AG04450 (cell line): ENCODE data around the gene ELFN1. TPM values are rescaled to one million over a fixed set of nuclear protein-coding genes. Genes with fewer than 3 reads are reported as not detected.

Experiments
- CTCF ChIA-PET: fragments of 300-600, 350-600 bp; formaldehyde crosslinking; extraction: SDS; loops from one replicate; lab custom pipeline; 2022; ENCODE audit warnings: antibody characterized with exemption, inconsistent platforms; lab: Charles Lee
- POLR2A ChIA-PET: fragments of 350-600 bp; formaldehyde crosslinking; extraction: SDS; loops from one replicate; lab custom pipeline; 2021; ENCODE audit warnings: antibody characterized with exemption, inconsistent platforms; lab: Yijun Ruan, JAX
- DNase-seq: peaks from one replicate; pipeline ENCODE4 v3.0.0-alpha.2; 2011; ENCODE audit warnings: low read depth, low spot score
- H3K27ac ChIP-seq: one replicate; pipeline ENCODE4 v1.5.1; 2012; ENCODE audit warnings: low read depth, low read length, control low read depth
- H3K27me3 ChIP-seq: one replicate; pipeline ENCODE4 v1.6.0; 2012; ENCODE audit warnings: low read length; ENCODE audit not compliant: control insufficient read depth, insufficient read depth
- H3K4me3 ChIP-seq: 2 replicates; pipeline ENCODE4 v1.5.1; 2011; ENCODE audit warnings: mild to moderate bottlenecking, low read depth, low read length, control low read depth
- H3K9me3 ChIP-seq: 2 replicates; pipeline ENCODE4 v1.5.1; 2012; ENCODE audit warnings: low read length; ENCODE audit not compliant: control insufficient read depth, insufficient read depth
- polyA plus RNA-seq: library from polyadenylated mRNA; depleted of rRNA; stranded (reverse); fragments of >200 nt; gene quantifications from 2 replicates; pipeline ENCODE4 v1.2.3, GENCODE V29; 2011
- TF ChIP-seq, protein P1 (sequence below): IDR thresholded peaks from 2 replicates; pipeline ENCODE4 v1.5.1; 2011; ENCODE audit warnings: low read depth, low read length, control low read depth, inconsistent platforms

Gene ELFN1
- polyA plus RNA-seq, 1 experiment, result 0.10 TPM

DNA sequence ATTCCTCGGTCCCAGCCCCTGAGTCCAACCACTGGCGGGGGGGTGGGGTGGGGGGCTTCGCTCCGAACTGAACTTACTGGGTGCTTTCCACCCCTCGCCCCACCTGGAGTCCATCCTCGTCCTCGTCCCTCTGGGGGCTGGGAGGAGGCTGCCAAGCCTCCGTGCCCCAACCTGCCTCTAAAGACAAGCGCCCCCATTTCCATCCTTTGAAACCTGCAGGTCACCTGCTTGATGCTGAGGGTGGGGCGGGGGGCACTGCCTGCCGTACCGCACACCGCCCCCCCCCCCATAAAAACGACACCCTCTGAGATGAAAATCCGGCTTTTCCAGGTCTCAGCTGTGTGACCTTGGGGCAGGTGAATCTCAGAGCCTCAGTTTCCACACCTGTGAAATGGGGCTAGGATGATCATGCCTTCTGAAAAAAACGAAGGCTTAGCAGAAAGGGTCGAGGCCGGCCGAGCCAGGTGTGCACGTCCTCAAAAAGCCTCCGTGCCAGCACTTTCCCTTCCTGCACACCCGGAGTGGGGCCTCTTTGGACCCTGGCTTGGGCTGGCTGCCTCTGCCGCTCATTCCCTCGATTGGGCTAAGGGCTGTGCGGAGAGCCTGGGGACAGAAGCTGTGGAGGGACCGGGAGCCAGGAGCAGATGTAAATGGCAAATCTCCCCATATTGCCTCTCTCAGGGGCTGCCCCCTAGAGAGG lies 967 bp downstream of the ELFN1 start:
- Histone ChIP-seq H3K27ac (no peak overlapping the region), H3K27me3 (peaks cover 60% of the 10 kb centered on the region), H3K9me3 (no peaks in the 10 kb centered on the region; the same call in 1 of the 2 replicates), H3K4me3 (no peak overlapping the region; the same call in 1 of the 2 replicates)
- ChIA-PET CTCF (no interaction called here), POLR2A (no interaction called here)
- TF ChIP-seq, protein P1, sequence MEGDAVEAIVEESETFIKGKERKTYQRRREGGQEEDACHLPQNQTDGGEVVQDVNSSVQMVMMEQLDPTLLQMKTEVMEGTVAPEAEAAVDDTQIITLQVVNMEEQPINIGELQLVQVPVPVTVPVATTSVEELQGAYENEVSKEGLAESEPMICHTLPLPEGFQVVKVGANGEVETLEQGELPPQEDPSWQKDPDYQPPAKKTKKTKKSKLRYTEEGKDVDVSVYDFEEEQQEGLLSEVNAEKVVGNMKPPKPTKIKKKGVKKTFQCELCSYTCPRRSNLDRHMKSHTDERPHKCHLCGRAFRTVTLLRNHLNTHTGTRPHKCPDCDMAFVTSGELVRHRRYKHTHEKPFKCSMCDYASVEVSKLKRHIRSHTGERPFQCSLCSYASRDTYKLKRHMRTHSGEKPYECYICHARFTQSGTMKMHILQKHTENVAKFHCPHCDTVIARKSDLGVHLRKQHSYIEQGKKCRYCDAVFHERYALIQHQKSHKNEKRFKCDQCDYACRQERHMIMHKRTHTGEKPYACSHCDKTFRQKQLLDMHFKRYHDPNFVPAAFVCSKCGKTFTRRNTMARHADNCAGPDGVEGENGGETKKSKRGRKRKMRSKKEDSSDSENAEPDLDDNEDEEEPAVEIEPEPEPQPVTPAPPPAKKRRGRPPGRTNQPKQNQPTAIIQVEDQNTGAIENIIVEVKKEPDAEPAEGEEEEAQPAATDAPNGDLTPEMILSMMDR, result no peak
- no peak for DNase-seq

DNA sequence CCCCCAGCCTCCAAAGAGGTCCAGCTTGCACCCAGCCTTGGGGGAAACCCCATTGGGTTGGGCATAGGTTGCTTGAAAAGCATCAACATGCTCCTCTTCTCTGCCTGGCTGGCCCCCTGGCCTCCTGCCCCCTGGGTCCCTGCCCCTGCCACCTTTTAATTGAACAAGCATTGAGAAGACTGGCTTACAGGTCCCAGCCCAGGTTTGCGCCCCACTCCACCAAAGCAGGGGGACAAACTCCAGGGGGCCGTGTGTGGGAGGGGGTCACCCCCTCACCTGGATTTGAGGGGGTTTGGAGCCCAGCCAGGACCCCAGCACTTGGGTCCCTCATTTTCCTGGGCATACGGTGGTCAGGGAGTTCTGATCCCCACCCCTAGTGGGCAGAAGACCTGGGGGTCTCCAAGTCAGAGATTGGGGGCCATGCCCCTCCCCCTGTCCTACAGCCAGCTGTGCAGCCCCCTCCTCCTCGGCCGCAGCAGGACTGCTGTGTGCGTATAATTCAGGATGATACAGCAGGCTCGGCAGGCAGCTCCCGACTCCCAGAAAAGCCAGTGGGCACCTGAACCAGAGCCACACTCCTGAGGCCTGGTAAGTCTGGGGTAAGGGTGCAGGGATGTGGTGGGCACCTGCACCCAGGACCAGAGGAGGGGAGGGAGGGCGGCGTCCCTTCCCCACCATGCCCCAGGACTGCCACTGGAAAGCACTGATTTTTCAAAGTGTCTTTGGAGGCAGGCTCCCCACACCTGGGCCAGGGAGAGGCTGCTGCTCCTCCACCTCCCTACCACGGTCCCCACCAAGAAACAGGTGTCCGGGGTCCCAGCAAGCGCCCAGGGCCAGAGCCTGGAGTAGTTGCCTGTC lies 1.7 kb downstream of the ELFN1 start:
- POLR2A ChIA-PET, result no interaction called here
- no peak for DNase-seq
- Histone ChIP-seq H3K9me3 (no peaks in the 10 kb centered on the region; the same call in 1 of the 2 replicates), H3K27ac (no peak overlapping the region), H3K4me3 (no peak overlapping the region), H3K27me3 (peaks cover 57% of the 10 kb centered on the region)
- TF ChIP-seq, protein P1, result no peak
- CTCF ChIA-PET, result no interaction called here

DNA sequence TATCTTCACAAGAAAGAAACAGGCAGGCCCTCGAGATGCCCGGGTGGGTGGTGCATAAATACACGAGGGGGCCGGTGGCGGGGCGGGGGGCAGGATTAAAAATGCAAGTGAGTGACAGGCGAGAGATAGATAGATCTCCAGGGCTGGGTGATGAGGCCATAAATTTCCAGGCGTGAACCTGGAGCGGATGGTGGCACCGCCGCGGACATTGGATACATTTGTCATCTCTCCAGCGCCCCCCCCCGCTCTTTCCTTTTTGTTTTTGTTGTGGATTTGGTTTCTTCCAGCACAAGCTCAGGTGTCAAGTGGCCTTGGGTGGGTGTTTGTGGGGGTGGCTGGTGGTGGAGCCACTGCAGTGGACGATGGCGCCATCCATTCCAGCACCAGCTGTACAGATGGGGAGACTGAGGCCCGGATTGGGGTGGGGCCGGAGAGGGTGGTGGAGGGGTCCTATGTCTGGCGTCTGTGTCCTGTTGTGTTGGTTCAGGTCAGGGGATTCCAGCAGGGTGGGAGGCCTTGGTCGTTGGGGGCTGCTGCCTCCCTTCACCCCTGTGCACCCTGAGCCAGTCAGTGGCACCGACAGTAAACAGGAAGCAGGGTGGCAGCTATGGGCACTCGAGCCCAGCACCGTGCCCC lies 2.9 kb downstream of the ELFN1 start:
- TF ChIP-seq, protein P1, result no peak
- no peaks in the 10 kb centered on the region for H3K9me3 ChIP-seq
- peaks cover 54% of the 10 kb centered on the region for H3K27me3 ChIP-seq
- DNase-seq, result no peak
- POLR2A ChIA-PET, result no interaction called here
- CTCF ChIA-PET, result no interaction called here
- no peak overlapping the region for H3K4me3 ChIP-seq
- H3K27ac ChIP-seq, result no peak overlapping the region

DNA sequence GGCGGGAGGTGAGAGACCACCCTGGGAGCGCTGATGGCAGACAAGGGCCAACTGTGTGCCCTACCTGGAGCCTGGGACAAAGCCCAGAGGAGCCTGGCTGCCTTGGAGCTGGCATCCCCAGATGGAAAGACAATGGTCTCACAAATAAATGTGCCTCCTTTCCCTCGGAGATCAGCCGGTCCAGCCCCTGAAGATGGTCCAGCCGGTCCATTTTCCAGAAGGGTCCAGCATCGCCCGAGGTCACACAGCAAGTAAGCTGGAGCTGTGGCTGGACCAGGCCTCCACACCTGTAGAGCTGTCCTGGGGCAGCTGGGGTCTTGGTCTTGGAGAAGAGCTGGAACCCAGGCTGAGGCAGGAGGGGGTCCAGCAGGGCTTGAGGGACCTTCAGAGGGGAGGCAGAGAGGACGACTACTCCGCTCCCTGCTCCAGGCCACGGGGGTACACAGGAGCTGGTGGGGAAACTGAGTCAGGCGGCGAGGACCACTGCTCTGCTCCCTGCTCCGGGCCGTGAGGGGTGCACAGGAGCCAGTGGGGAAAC lies 3.6 kb downstream of the ELFN1 start:
- no peak for DNase-seq
- ChIA-PET CTCF (no interaction called here), POLR2A (no interaction called here)
- TF ChIP-seq, protein P1, result no peak
- no peak overlapping the region for H3K4me3 ChIP-seq
- no peak overlapping the region for H3K27ac ChIP-seq
- no peaks in the 10 kb centered on the region for H3K9me3 ChIP-seq
- H3K27me3 ChIP-seq, result peaks cover 49% of the 10 kb centered on the region
